T-cell (primary cell): Measurements from ENCODE around the gene GABBR2. TPM values are rescaled to one million over a fixed set of nuclear protein-coding genes. Genes with fewer than 3 reads are reported as not detected.
"Not testable (repeated sequence)": the region's sequence is repeated elsewhere in the genome, so short reads cannot be mapped to it uniquely, and the experiment has no call there.

Experiments used
- ATAC-seq, 4 experiments: fragments of 200-7000 bp in 3 of 4; fragments of 150-1000 bp in 1 of 4; cut with Tn5 transposase; replicated peaks in 1 of 4; 1 replicate in 3 of 4; 2 replicates in 1 of 4; pipeline ENCODE4 v1.10.0; 2021; ENCODE audit warnings: moderate library complexity in 3 of 4, mild to moderate bottlenecking in 2 of 4, moderate number of reproducible peaks in 1 of 4
- CTCF ChIA-PET, 2 donors: fragments of 300-600 bp; sonication (Branson Sonifier 250); formaldehyde crosslinking; loops; one replicate each; lab custom pipeline; 2022; ENCODE audit warnings: antibody characterized with exemption in 2 of 2; lab: Charles Lee
- POLR2A ChIA-PET, 2 donors: fragments of 300-600 bp; sonication (Branson Sonifier 250); formaldehyde crosslinking; loops; one replicate each; lab custom pipeline; 2022; ENCODE audit warnings: antibody characterized with exemption in 2 of 2; lab: Charles Lee
- DNase-seq, 35 experiments: peaks; one replicate each; pipeline versions ENCODE4 v3.0.0 to v3.0.0-alpha.2; 2013 to 2023
- H3K27ac ChIP-seq: one replicate; pipeline ENCODE4 v1.5.1; 2013; ENCODE audit warnings: low read length
- H3K27me3 ChIP-seq, 2 experiments: replicated peaks in 1 of 2; 1 replicate in 1 of 2; 2 replicates in 1 of 2; pipeline versions ENCODE4 v1.6.1 to v1.7.0; 2013; ENCODE audit warnings: low read length in 1 of 2, mixed read lengths in 1 of 2; ENCODE audit not compliant: control insufficient read depth in 2 of 2, insufficient read depth in 2 of 2; ENCODE audit errors: extremely low read depth in 1 of 2
- H3K36me3 ChIP-seq, 2 donors: 1 replicate in 1 of 2; 2 replicates in 1 of 2; pipeline versions ENCODE4 v1.6.1 to v1.7.0; 2013; ENCODE audit warnings: low read length in 1 of 2; ENCODE audit not compliant: control insufficient read depth in 2 of 2, insufficient read depth in 1 of 2; ENCODE audit errors: extremely low read depth in 1 of 2
- H3K4me1 ChIP-seq, 2 experiments: 1 replicate in 1 of 2; 2 replicates in 1 of 2; pipeline versions ENCODE4 v1.6.1 to v1.7.0; 2013; ENCODE audit warnings: low read length in 2 of 2, mixed read lengths in 1 of 2; ENCODE audit not compliant: insufficient read depth in 2 of 2, control insufficient read depth in 1 of 2; ENCODE audit errors: extremely low read depth in 1 of 2
- H3K4me3 ChIP-seq, 2 donors: 1 replicate in 1 of 2; 2 replicates in 1 of 2; pipeline versions ENCODE4 v1.5.1 to v1.7.0; 2013; ENCODE audit warnings: mild to moderate bottlenecking in 2 of 2, low read length in 1 of 2, moderate library complexity in 1 of 2; ENCODE audit not compliant: control insufficient read depth in 1 of 2; ENCODE audit errors: extremely low read depth in 1 of 2
- H3K9me3 ChIP-seq: 2 replicates; pipeline ENCODE4 v1.7.0; 2013
- H3K27ac Mint-ChIP-seq, 2 donors: one replicate each; pipeline ENCODE4 v1.8.0; 2020 to 2021; ENCODE audit warnings: mild to moderate bottlenecking in 2 of 2, mixed read lengths in 2 of 2
- H3K27me3 Mint-ChIP-seq, 2 donors: one replicate each; pipeline ENCODE4 v1.8.0; 2021 to 2022; ENCODE audit warnings: mixed read lengths in 2 of 2
- H3K36me3 Mint-ChIP-seq: one replicate; pipeline ENCODE4 v1.8.0; 2021; ENCODE audit warnings: mixed read lengths
- H3K4me1 Mint-ChIP-seq, 3 donors: one replicate each; pipeline ENCODE4 v1.8.0; 2020 to 2022; ENCODE audit warnings: mixed read lengths in 3 of 3, mild to moderate bottlenecking in 1 of 3
- H3K4me3 Mint-ChIP-seq, 3 donors: one replicate each; pipeline ENCODE4 v1.8.0; 2020 to 2022; ENCODE audit warnings: mild to moderate bottlenecking in 3 of 3, mixed read lengths in 3 of 3, moderate library complexity in 3 of 3
- H3K9me3 Mint-ChIP-seq, 3 donors: one replicate each; pipeline ENCODE4 v1.8.0; 2020 to 2022; ENCODE audit warnings: mixed read lengths in 3 of 3
- WGBS: methylation state at CpG from one replicate; pipeline ENCODE4 v1.1.5; 2013; ENCODE audit warnings: missing lambda C conversion rate; ENCODE audit not compliant: insufficient coverage; 5-methylcytosine and 5-hydroxymethylcytosine counted together
- total RNA-seq, 35 experiments: library from RNA in 6 of 35; stranded (reverse) in 6 of 35; fragments of 120-200 nt in 1 of 35; gene quantifications; one replicate each; pipeline versions ENCODE4 v1.2.1 to v1.2.4 and lab custom pipeline; 2013 to 2026

GABBR2 gene
- total RNA-seq, 5 donors from 2014 or later (not counting 1 experiment from before 2014, with no cell fraction given): 0.03 TPM; not detected in 4

GRCh38 chr9:98503867-98504266 is 204.9 kb downstream of the GABBR2 start:
- no peak overlapping the region for H3K4me3 Mint-ChIP-seq
- POLR2A ChIA-PET: no interaction called here
- H3K27ac Mint-ChIP-seq: no peak overlapping the region
- DNase-seq: no peak
- H3K27me3 Mint-ChIP-seq: peaks cover 27 to 37% of the 10 kb centered on the region in 2 donors
- ATAC-seq: no peak
- no peak overlapping the region for H3K27ac ChIP-seq
- H3K9me3 ChIP-seq: no peaks in the 10 kb centered on the region
- WGBS: 57% methylated on average over 1 of the region's 2 CpGs
- H3K9me3 Mint-ChIP-seq: no peaks in the 10 kb centered on the region
- no peaks in the 10 kb centered on the region for H3K36me3 ChIP-seq
- H3K4me1 ChIP-seq: no peaks in the 10 kb centered on the region
- H3K27me3 ChIP-seq: peaks cover 0 to 23% of the 10 kb centered on the region in 2 experiments
- H3K4me3 ChIP-seq: no peak overlapping the region
- H3K4me1 Mint-ChIP-seq: no peaks in the 10 kb centered on the region
- CTCF ChIA-PET: no interaction called here
- H3K36me3 Mint-ChIP-seq: no peaks in the 10 kb centered on the region

- Histone ChIP-seq H3K9me3 (no peaks in the 10 kb centered on the region), H3K27ac (no peak overlapping the region), H3K4me1 (no peaks in the 10 kb centered on the region), H3K36me3 (no peaks in the 10 kb centered on the region), H3K27me3 (peaks cover 0 to 23% of the 10 kb centered on the region in 2 experiments), H3K4me3 (no peak overlapping the region)
- 87% methylated on average over 5 of the region's 5 CpGs for WGBS
- H3K27ac Mint-ChIP-seq: no peak overlapping the region
- DNase-seq (no peak), ATAC-seq (no peak)
- H3K4me3 Mint-ChIP-seq: no peak overlapping the region
- ChIA-PET CTCF (no interaction called here), POLR2A (no interaction called here)
- no peaks in the 10 kb centered on the region for H3K36me3 Mint-ChIP-seq
- no peaks in the 10 kb centered on the region for H3K4me1 Mint-ChIP-seq
- H3K27me3 Mint-ChIP-seq: peaks cover 27 to 42% of the 10 kb centered on the region in 2 donors
- no peaks in the 10 kb centered on the region for H3K9me3 Mint-ChIP-seq
These were observed 205.8 kb downstream of the GABBR2 start for GRCh38 chr9:98502976-98503325.

- Mint-ChIP-seq H3K27ac (no peak overlapping the region), H3K4me3 (no peak overlapping the region), H3K9me3 (no peaks in the 10 kb centered on the region), H3K27me3 (peaks cover 28 to 40% of the 10 kb centered on the region in 2 donors), H3K36me3 (no peaks in the 10 kb centered on the region), H3K4me1 (no peaks in the 10 kb centered on the region)
- no peak for DNase-seq
- POLR2A ChIA-PET: no interaction called here
- Histone ChIP-seq H3K4me1 (no peaks in the 10 kb centered on the region), H3K27me3 (peaks cover 0 to 23% of the 10 kb centered on the region in 2 experiments), H3K4me3 (no peak overlapping the region), H3K36me3 (no peaks in the 10 kb centered on the region), H3K27ac (no peak overlapping the region), H3K9me3 (no peaks in the 10 kb centered on the region)
- CTCF ChIA-PET: no interaction called here
- ATAC-seq: no peak
- WGBS: 82% methylated on average over 6 of the region's 6 CpGs
These were observed 206.3 kb downstream of the GABBR2 start for GRCh38 chr9:98502311-98502975.

GRCh38 chr9:98501819-98502218 is 206.9 kb downstream of the GABBR2 start:
- CTCF ChIA-PET: no interaction called here
- H3K27me3 Mint-ChIP-seq: peaks cover 28 to 36% of the 10 kb centered on the region in 2 donors
- WGBS: 100% methylated on average over 1 of the region's 8 CpGs

GRCh38 chr9:98501259-98501658 is 207.5 kb downstream of the GABBR2 start:
- H3K27me3 Mint-ChIP-seq: peaks cover 28 to 40% of the 10 kb centered on the region in 2 donors
- POLR2A ChIA-PET, H3K36me3 ChIP-seq, H3K27ac ChIP-seq, H3K4me1 Mint-ChIP-seq, CTCF ChIA-PET, H3K27ac Mint-ChIP-seq, H3K36me3 Mint-ChIP-seq, H3K4me3 Mint-ChIP-seq, H3K9me3 ChIP-seq, ATAC-seq, DNase-seq, H3K9me3 Mint-ChIP-seq, H3K4me1 ChIP-seq, H3K4me3 ChIP-seq: not testable (repeated sequence)
- peaks cover 0 to 20% of the 10 kb centered on the region in 2 experiments for H3K27me3 ChIP-seq
- no CpG with 5 or more reads among the region's 8 CpGs for WGBS

More at GRCh38 chr9:98501819-98502218, 206.9 kb downstream of the GABBR2 start:
- no peak overlapping the region for H3K27ac Mint-ChIP-seq
- Histone ChIP-seq H3K4me3 (no peak overlapping the region), H3K36me3 (no peaks in the 10 kb centered on the region), H3K27me3 (peaks cover 0 to 23% of the 10 kb centered on the region in 2 experiments), H3K4me1 (no peaks in the 10 kb centered on the region), H3K27ac (no peak overlapping the region), H3K9me3 (no peaks in the 10 kb centered on the region)
- DNase-seq (no peak), ATAC-seq (no peak)
- no peak overlapping the region for H3K4me3 Mint-ChIP-seq
- H3K9me3 Mint-ChIP-seq: no peaks in the 10 kb centered on the region
- POLR2A ChIA-PET: no interaction called here
- no peaks in the 10 kb centered on the region for H3K36me3 Mint-ChIP-seq
- no peaks in the 10 kb centered on the region for H3K4me1 Mint-ChIP-seq

- Mint-ChIP-seq H3K27me3 (peaks cover 28 to 37% of the 10 kb centered on the region in 2 donors), H3K36me3 (no peaks in the 10 kb centered on the region), H3K4me3 (no peak overlapping the region), H3K4me1 (no peaks in the 10 kb centered on the region), H3K27ac (no peak overlapping the region), H3K9me3 (no peaks in the 10 kb centered on the region)
- Histone ChIP-seq H3K4me1 (no peaks in the 10 kb centered on the region), H3K4me3 (no peak overlapping the region), H3K9me3 (no peaks in the 10 kb centered on the region), H3K27ac (no peak overlapping the region), H3K36me3 (no peaks in the 10 kb centered on the region), H3K27me3 (peaks cover 0 to 18% of the 10 kb centered on the region in 2 experiments)
- ChIA-PET POLR2A (no interaction called here), CTCF (no interaction called here)
- no peak for ATAC-seq
- WGBS: 100% methylated on average over 3 of the region's 7 CpGs
- DNase-seq: no peak
These were observed 208.3 kb downstream of the GABBR2 start for GRCh38 chr9:98500337-98500919.
